ENCODE data around the gene PKIB.

GRCh38 chr6:122712448-122713137 is 102.4 kb downstream of the PKIB start:
- TF ChIP-seq, protein P1, sequence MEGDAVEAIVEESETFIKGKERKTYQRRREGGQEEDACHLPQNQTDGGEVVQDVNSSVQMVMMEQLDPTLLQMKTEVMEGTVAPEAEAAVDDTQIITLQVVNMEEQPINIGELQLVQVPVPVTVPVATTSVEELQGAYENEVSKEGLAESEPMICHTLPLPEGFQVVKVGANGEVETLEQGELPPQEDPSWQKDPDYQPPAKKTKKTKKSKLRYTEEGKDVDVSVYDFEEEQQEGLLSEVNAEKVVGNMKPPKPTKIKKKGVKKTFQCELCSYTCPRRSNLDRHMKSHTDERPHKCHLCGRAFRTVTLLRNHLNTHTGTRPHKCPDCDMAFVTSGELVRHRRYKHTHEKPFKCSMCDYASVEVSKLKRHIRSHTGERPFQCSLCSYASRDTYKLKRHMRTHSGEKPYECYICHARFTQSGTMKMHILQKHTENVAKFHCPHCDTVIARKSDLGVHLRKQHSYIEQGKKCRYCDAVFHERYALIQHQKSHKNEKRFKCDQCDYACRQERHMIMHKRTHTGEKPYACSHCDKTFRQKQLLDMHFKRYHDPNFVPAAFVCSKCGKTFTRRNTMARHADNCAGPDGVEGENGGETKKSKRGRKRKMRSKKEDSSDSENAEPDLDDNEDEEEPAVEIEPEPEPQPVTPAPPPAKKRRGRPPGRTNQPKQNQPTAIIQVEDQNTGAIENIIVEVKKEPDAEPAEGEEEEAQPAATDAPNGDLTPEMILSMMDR (IDR thresholded peaks at IDR 0.05; ENCODE audit: low read depth, low read length, missing input control) = no peak
- TF ChIP-seq RAD21 (IDR thresholded peaks at IDR 0.05) (no peak), ATF3 (IDR thresholded peaks at IDR 0.05) (no peak), TAF1 (conservative IDR thresholded peaks at IDR 0.05) (no peak)
- TF ChIP-seq, protein P2, sequence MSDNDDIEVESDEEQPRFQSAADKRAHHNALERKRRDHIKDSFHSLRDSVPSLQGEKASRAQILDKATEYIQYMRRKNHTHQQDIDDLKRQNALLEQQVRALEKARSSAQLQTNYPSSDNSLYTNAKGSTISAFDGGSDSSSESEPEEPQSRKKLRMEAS (IDR thresholded peaks at IDR 0.05) = no peak
